BJ (cell line): ENCODE results near the gene RHBDD1. TPM values are rescaled to one million over a fixed set of nuclear protein-coding genes. Genes with fewer than 3 reads are reported as not detected.

Source experiments
- CTCF ChIA-PET: fragments of 350-600 bp; formaldehyde crosslinking; extraction: SDS; loops from one replicate; lab custom pipeline; 2021; ENCODE audit warnings: antibody characterized with exemption, inconsistent platforms; lab: Yijun Ruan, JAX
- POLR2A ChIA-PET: fragments of 300-600 bp; sonication (Branson Sonifier 250); formaldehyde crosslinking; extraction: SDS; loops from one replicate; lab custom pipeline; 2021; ENCODE audit warnings: antibody characterized with exemption; lab: Charles Lee
- DNase-seq: peaks from one replicate; pipeline ENCODE4 v3.0.0-alpha.2; 2011; ENCODE audit warnings: low read depth
- H3K27me3 ChIP-seq: 2 replicates; pipeline ENCODE4 v1.6.0; 2011; ENCODE audit warnings: low read length; ENCODE audit not compliant: control insufficient read depth, insufficient read depth
- H3K36me3 ChIP-seq: 2 replicates; pipeline ENCODE4 v1.5.1; 2011; ENCODE audit warnings: low read length; ENCODE audit not compliant: control insufficient read depth, insufficient read depth
- H3K4me3 ChIP-seq: 2 replicates; pipeline ENCODE4 v1.5.1; 2011; ENCODE audit warnings: low read depth, mild to moderate bottlenecking, control low read depth, low read length
- polyA plus RNA-seq: library from polyadenylated mRNA; depleted of rRNA; stranded (reverse); fragments of >200 nt; gene quantifications from 2 replicates; pipeline ENCODE4 v1.2.3, GENCODE V29; 2011
- TF ChIP-seq, protein P1 (sequence below): IDR thresholded peaks from 2 replicates; pipeline ENCODE4 v1.5.1; 2011; ENCODE audit warnings: low read depth, mild to moderate bottlenecking, control low read depth, inconsistent platforms, low read length, moderate library complexity; ENCODE audit not compliant: insufficient read depth

RHBDD1 gene
- polyA plus RNA-seq, 1 experiment = 29.2 TPM

DNA sequence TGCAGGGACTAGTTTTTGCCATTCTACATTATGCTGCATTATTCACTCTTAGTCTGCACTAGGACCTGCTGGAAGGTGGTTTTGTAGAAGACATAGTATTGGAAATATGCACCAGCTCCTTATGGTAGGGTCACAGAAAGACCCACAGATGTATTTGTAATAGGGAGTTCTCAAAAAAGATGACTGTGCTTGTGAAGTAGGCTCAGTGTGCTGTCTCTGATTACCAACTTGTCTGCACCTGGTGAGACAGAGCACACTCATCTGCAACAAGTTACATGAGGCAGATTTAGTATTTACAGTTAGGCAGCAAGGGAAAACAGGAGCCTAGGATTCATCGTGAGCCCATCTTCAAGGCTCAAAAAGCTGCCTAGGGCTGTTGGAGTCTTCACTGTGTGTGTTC is 29.4 kb downstream of the RHBDD1 start:
- no peaks in the 10 kb centered on the region for H3K27me3 ChIP-seq
- no peak overlapping the region for H3K4me3 ChIP-seq
- TF ChIP-seq, protein P1, sequence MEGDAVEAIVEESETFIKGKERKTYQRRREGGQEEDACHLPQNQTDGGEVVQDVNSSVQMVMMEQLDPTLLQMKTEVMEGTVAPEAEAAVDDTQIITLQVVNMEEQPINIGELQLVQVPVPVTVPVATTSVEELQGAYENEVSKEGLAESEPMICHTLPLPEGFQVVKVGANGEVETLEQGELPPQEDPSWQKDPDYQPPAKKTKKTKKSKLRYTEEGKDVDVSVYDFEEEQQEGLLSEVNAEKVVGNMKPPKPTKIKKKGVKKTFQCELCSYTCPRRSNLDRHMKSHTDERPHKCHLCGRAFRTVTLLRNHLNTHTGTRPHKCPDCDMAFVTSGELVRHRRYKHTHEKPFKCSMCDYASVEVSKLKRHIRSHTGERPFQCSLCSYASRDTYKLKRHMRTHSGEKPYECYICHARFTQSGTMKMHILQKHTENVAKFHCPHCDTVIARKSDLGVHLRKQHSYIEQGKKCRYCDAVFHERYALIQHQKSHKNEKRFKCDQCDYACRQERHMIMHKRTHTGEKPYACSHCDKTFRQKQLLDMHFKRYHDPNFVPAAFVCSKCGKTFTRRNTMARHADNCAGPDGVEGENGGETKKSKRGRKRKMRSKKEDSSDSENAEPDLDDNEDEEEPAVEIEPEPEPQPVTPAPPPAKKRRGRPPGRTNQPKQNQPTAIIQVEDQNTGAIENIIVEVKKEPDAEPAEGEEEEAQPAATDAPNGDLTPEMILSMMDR = no peak
- DNase-seq = no peak
- H3K36me3 ChIP-seq = no peaks in the 10 kb centered on the region; the same call in 1 of the 2 replicates
- POLR2A ChIA-PET = no interaction called here
- CTCF ChIA-PET = no interaction called here

DNA sequence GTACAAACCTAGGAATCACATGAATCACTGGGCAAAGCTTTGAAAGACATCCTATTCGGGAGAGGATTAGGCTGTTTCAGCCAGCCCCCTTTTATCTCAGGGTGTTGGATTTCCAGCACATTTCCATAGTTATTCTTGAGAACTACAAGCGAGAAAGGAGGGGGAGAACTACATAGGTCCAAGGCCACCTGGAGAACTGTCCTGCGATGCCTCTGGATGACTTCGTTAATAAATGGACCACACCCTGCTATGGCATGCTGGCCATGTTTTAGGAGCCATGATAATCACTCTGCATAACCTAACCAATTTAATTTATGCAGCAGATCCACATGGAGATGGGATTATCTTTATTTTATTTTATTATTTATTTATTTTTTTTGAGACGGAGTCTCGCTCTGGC is 29.9 kb downstream of the RHBDD1 start:
- ChIA-PET CTCF (no interaction called here), POLR2A (no interaction called here)
- Histone ChIP-seq H3K27me3 (no peaks in the 10 kb centered on the region), H3K36me3 (no peaks in the 10 kb centered on the region; the same call in 1 of the 2 replicates), H3K4me3 (no peak overlapping the region)
- DNase-seq = no peak
- TF ChIP-seq, protein P1 = no peak

DNA sequence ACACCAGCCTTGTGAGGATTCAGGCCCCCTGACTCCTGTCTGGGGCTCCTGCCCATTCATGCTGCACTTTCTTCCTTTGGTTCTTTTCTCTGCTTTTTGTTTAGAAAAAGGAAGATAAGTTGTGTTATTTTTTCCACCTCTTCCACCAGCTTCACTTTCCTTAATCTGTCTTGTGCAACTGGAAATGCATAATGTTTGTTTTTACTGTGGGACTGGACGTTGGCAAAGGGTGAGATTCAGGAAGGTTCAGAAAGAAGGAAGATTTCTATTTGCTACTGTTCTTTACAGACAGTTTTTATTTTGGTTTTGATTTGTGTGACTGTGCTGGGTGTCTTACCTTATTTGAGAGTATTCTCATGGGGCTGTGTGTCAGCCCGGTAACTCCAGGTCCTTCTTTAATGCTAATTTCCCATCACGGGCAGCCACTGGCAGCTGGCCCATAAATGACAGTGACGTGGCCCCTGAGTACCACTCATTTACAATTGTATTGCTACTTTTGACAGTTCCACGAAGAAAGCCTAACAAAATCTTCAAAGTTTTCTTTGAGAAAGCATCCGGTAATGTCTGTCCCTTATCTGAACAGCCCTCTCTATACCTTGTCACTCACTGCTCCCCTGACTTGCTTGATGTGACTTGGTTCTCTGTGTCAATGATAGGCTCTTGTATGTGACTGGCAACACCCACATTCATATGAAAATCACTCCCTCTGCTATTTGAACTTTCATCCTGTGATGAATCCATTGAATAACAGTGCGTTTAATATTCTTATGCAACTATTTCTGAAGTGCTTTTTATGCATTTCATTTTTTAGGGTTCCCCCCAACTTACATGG is 32.7 kb downstream of the RHBDD1 start:
- CTCF ChIA-PET = no interaction called here
- Histone ChIP-seq H3K4me3 (no peak overlapping the region), H3K36me3 (no peaks in the 10 kb centered on the region; the same call in 1 of the 2 replicates), H3K27me3 (no peaks in the 10 kb centered on the region)
- DNase-seq = no peak
- TF ChIP-seq, protein P1 = no peak
- POLR2A ChIA-PET = no interaction called here

DNA sequence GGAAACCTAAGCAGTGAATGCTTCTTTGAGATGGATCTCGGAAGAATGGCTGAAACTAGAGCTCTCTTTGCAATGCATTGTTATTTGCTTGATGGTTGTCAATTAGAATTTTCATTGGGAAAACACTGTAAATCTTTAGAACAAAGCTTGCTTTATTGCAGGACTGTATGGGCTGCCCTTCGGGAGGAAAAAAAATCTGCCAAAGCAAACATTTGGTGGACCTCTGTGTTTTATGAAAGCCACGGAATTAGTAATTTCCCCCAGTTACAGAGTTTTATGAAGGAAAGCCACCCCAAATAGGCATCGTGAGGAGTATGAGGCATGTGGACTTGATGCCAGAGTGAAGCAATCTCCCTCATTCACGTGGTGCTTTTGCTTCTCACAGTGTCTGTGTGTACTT is 33.5 kb downstream of the RHBDD1 start:
- TF ChIP-seq, protein P1 = no peak
- Histone ChIP-seq H3K36me3 (no peaks in the 10 kb centered on the region; the same call in 1 of the 2 replicates), H3K4me3 (no peak overlapping the region), H3K27me3 (no peaks in the 10 kb centered on the region)
- ChIA-PET CTCF (interaction anchor here (0.7 kb wide), 1 partner anchor 12 kb away, joined by 3 read pairs; no protein-coding TSS in a partner anchor), POLR2A (no interaction called here)
- no peak for DNase-seq

DNA sequence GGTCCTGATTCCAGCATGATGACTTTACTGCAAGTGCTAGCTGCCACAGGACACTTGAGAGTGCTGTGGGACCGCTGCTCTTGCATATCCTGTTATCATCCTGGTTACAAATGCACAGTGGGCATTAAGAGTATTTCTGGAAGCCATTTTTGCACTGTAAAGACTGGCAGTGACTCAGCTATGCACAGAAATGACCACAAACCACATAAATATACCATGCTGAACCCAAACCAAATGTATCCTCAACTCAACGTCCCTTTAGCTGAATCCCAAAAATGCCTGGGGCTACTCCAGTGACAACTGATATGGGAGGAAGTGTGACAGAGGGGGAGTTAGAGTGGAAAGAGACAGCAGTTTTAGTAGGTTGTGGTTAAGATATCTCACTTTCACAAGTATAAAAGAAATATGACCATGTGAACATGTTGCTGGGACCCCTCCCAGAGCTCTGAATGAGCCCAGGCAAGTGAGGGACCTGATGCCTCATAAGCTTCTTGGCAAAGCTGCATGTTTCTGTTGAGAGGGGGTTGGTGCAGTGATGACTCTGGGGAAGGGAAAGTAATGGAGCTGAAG is 37.3 kb downstream of the RHBDD1 start:
- no peak for DNase-seq
- TF ChIP-seq, protein P1 = no peak
- Histone ChIP-seq H3K27me3 (no peaks in the 10 kb centered on the region), H3K4me3 (no peak overlapping the region), H3K36me3 (no peaks in the 10 kb centered on the region)
- ChIA-PET POLR2A (interaction anchor here (0.5 kb wide), 1 partner anchor 31 kb away, joined by 3 read pairs; no protein-coding TSS in a partner anchor), CTCF (no interaction called here)
